CD4-positive, alpha-beta T cell treated with Interleukin-4 for 1 hour (primary cell): ENCODE measurements around the gene VAV2.

Source experiments
- DNase-seq, 2 donors: peaks; one replicate each; pipeline ENCODE4 v3.0.0-alpha.2; 2020 to 2022

Gene VAV2

GRCh38 chr9:133950629-133951111, 41.5 kb downstream of the VAV2 start:
- no peak for DNase-seq

GRCh38 chr9:133950192-133950591, 41.9 kb downstream of the VAV2 start:
- DNase-seq = no peak

GRCh38 chr9:133949486-133950061, 42.5 kb downstream of the VAV2 start:
- no peak for DNase-seq

GRCh38 chr9:133948561-133949485, 43.3 kb downstream of the VAV2 start:
- DNase-seq = no peak

GRCh38 chr9:133948131-133948530, 44.0 kb downstream of the VAV2 start:
- no peak for DNase-seq

GRCh38 chr9:133946840-133947486, 45.2 kb downstream of the VAV2 start:
- no peak for DNase-seq

GRCh38 chr9:133945977-133946753, 46.0 kb downstream of the VAV2 start:
- DNase-seq = no peak

GRCh38 chr9:133945314-133945975, 46.7 kb downstream of the VAV2 start:
- DNase-seq = peak in 1 of 2 donors; percentile 72

- DNase-seq = no peak
These were observed 47.4 kb downstream of the VAV2 start for GRCh38 chr9:133944746-133945135.

GRCh38 chr9:133943781-133944745, 48.1 kb downstream of the VAV2 start:
- DNase-seq = no peak

GRCh38 chr9:133943036-133943780, 48.9 kb downstream of the VAV2 start:
- DNase-seq = no peak

GRCh38 chr9:133942206-133942975, 49.7 kb downstream of the VAV2 start:
- DNase-seq = no peak

GRCh38 chr9:133939845-133940244, 52.3 kb downstream of the VAV2 start:
- DNase-seq = no peak

- no peak for DNase-seq
These were observed 52.8 kb downstream of the VAV2 start for GRCh38 chr9:133939171-133939785.

- no peak for DNase-seq
These were observed 53.4 kb downstream of the VAV2 start for GRCh38 chr9:133938753-133939152.

GRCh38 chr9:133938086-133938485, 54.0 kb downstream of the VAV2 start:
- no peak for DNase-seq

GRCh38 chr9:133937120-133937519, 55.0 kb downstream of the VAV2 start:
- DNase-seq = no peak

GRCh38 chr9:133935328-133936005, 56.7 kb downstream of the VAV2 start:
- DNase-seq = no peak
